ACHN (cell line): Measurements from ENCODE around the gene SPIN2A.
"Not testable (repeated sequence)": the region's sequence is repeated elsewhere in the genome, so short reads cannot be mapped to it uniquely, and the experiment has no call there.

ENCODE experiments used
- DNase-seq: peaks from one replicate; pipeline ENCODE4 v3.0.0-alpha.2; 2015
- in situ Hi-C: cut with HindIII; loops from 2 replicates; pipeline ENCODE4 v1.10.0; 2017; ENCODE audit warnings: low sequenced_read_pairs, low pct_ligation_motif_present, low pct_unique_long_range_greater_than_20kb

The SPIN2A gene

DNA sequence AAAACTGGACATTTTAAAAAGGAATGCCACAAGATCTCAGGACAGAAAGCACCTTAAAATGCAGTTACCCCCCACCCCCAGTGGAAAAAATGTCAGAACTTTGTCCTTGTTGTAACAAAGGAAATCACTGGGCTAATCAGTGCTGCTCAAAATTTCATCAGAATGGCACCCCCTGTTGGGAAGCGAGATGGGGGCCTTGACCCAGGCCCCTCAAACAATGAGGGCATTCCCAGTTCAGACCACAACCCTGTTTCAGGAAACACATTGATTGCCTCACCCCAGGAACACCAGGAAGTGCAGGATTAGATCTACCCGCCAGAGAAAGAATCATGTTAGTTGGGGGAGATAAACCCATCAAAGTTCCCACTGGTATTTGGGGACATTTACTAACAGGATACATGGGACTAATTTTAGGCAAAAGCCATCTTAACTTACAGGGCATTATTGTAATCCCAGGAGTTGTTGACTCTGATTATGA lies 32.2 kb downstream of the SPIN2A start:
- DNase-seq, result no peak
- in situ Hi-C loops, result no loop called here

DNA sequence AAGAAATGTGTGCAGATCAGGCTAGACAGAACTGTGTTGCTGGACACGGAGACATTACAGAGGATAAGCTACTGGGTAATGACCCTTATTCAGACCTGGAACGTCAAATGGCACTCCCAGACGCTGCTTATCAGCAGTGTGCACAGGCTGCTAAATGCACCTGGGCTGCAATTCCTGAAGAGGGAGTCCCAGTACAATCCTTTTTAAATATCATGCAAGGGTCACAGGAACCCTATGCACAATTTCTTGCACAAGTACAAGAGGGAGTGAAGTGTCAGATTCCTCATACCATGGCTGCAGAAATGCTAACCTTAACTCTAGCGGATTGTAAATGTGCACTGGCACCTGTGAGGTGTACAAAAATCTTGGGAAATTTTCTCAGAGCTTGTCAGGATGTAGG lies 32.8 kb downstream of the SPIN2A start:
- in situ Hi-C loops, result no loop called here
- no peak for DNase-seq

- in situ Hi-C loops, result no loop called here
- DNase-seq, result no peak
These were observed 33.7 kb downstream of the SPIN2A start for GRCh38 chrX:57103489-57103888.

- in situ Hi-C loops, result not testable (repeated sequence)
These were observed 34.3 kb downstream of the SPIN2A start for GRCh38 chrX:57102918-57103317.

More at GRCh38 chrX:57102918-57103317, 34.3 kb downstream of the SPIN2A start:
- DNase-seq, result not testable (repeated sequence)
